Upper lobe of left lung (tissue), 6 donors: ENCODE results near the gene SP3. TPM values are rescaled to one million over a fixed set of nuclear protein-coding genes. Genes with fewer than 3 reads are reported as not detected.
A peak's percentile ranks its signal among the peaks of the same experiment; 100 is the strongest.

ENCODE experiments used
- ATAC-seq, 2 donors: fragments of 200-7000 bp; cut with Tn5 transposase; one replicate each; pipeline ENCODE4 v1.9.1; 2022; ENCODE audit warnings: mild to moderate bottlenecking in 2 of 2, moderate library complexity in 2 of 2; ENCODE audit not compliant: low FRiP score in 2 of 2
- DNase-seq, 2 donors: peaks; one replicate each; pipeline ENCODE4 v3.0.0-alpha.2; 2019 to 2020
- H3K27ac ChIP-seq, 4 donors: fragments of 200-600 bp; sonication (generic); one replicate each; pipeline ENCODE4 v1.5.1; 2016 to 2019
- H3K27me3 ChIP-seq, 4 donors: fragments of 200-600 bp; sonication (generic); one replicate each; pipeline ENCODE4 v1.5.1; 2017 to 2019
- H3K36me3 ChIP-seq, 4 donors: fragments of 200-600 bp; sonication (generic); one replicate each; pipeline ENCODE4 v1.5.1; 2016 to 2019
- H3K4me1 ChIP-seq, 4 donors: fragments of 200-600 bp; sonication (generic); one replicate each; pipeline ENCODE4 v1.5.1; 2018 to 2019
- H3K4me3 ChIP-seq, 4 donors: fragments of 200-600 bp; sonication (generic); one replicate each; pipeline ENCODE4 v1.5.1; 2017 to 2019; ENCODE audit warnings: mild to moderate bottlenecking in 2 of 4, moderate library complexity in 1 of 4
- H3K9me3 ChIP-seq, 4 donors: fragments of 200-600 bp; sonication (generic); one replicate each; pipeline ENCODE4 v1.5.1; 2018 to 2019
- EP300 ChIP-seq, 4 donors: sonication (generic); formaldehyde crosslinking; IDR thresholded peaks; one replicate each; pipeline ENCODE4 v1.5.1; 2017; ENCODE audit warnings: antibody characterized with exemption in 4 of 4, control low read depth in 2 of 4
- POLR2A ChIP-seq, 4 donors: fragments of 450-650 bp; IDR thresholded peaks; one replicate each; pipeline ENCODE4 v1.5.1; 2016 to 2017; ENCODE audit warnings: antibody characterized with exemption in 4 of 4, mild to moderate bottlenecking in 2 of 4
- POLR2AphosphoS5 ChIP-seq, 2 donors: sonication (generic); formaldehyde crosslinking; IDR thresholded peaks; one replicate each; pipeline ENCODE4 v1.5.1; 2017; ENCODE audit warnings: antibody characterized with exemption in 2 of 2
- WGBS, 2 donors: methylation state at CpG; one replicate each; pipeline ENCODE4 v1.1.5; 2017 to 2018; 5-methylcytosine and 5-hydroxymethylcytosine counted together
- total RNA-seq, 6 donors: library from RNA; depleted of rRNA in 4 of 6; stranded (reverse); fragments of >200 nt in 4 of 6; gene quantifications; one replicate each; pipeline versions ENCODE4 v1.1.0 to v1.2.1, GENCODE V29; 2016 to 2021
- TF ChIP-seq, protein P1 (sequence below), 6 experiments: fragments of 450-650 bp in 4 of 6; fragments of 200-600 bp in 2 of 6; sonication (generic) in 2 of 6; IDR thresholded peaks; one replicate each; pipeline ENCODE4 v1.5.1; 2016 to 2019; ENCODE audit warnings: antibody characterized with exemption in 6 of 6
- donor health status: DM: no; HTN: no; CAD: no; lungs with moderate emphysema.
- donor health status: DM: no; HTN: yes; CAD: no; lungs with severe emphysema.

Gene SP3
- total RNA-seq, 6 donors from 2014 or later = 37.0 to 139 (median 77.0) TPM

DNA sequence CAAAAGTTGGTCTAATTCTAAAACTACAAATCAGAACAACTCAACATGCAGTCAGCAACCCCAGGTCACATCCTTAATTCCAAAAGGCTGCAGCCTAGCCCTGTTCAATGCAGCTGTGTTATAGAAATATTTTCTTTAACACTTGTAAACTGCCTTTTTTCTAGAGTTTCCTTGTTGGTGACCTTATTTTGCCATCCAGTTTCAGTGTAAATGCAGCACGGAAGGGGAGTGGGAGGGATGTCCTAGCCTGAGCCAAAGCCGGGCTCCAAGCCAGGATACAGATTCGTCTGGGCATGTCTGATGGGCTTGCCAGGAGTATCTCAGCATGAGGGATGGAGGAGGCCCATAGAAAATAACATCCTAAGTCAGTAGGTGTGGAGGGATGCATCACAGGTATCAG is 17.7 kb upstream of the SP3 start:
- Histone ChIP-seq H3K27me3 (no peaks in the 10 kb centered on the region), H3K4me3 (no peak overlapping the region), H3K36me3 (no peaks in the 10 kb centered on the region), H3K9me3 (no peaks in the 10 kb centered on the region), H3K4me1 (peaks cover 0 to 20% (median 11%) of the 10 kb centered on the region in 4 donors), H3K27ac (no peak overlapping the region)
- no peak for TF ChIP-seq POLR2A (IDR thresholded peaks at IDR 0.05)
- TF ChIP-seq POLR2AphosphoS5 (IDR thresholded peaks at IDR 0.05) = no peak
- TF ChIP-seq, protein P1, sequence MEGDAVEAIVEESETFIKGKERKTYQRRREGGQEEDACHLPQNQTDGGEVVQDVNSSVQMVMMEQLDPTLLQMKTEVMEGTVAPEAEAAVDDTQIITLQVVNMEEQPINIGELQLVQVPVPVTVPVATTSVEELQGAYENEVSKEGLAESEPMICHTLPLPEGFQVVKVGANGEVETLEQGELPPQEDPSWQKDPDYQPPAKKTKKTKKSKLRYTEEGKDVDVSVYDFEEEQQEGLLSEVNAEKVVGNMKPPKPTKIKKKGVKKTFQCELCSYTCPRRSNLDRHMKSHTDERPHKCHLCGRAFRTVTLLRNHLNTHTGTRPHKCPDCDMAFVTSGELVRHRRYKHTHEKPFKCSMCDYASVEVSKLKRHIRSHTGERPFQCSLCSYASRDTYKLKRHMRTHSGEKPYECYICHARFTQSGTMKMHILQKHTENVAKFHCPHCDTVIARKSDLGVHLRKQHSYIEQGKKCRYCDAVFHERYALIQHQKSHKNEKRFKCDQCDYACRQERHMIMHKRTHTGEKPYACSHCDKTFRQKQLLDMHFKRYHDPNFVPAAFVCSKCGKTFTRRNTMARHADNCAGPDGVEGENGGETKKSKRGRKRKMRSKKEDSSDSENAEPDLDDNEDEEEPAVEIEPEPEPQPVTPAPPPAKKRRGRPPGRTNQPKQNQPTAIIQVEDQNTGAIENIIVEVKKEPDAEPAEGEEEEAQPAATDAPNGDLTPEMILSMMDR (IDR thresholded peaks at IDR 0.05) = no peak
- TF ChIP-seq EP300 (IDR thresholded peaks at IDR 0.05) = no peak
- ATAC-seq = peak in 1 of 2 donors; percentile 12
- WGBS, 2 donors = 41 to 58% methylated on average over 3 of the region's 3 CpGs
- DNase-seq = no peak

DNA sequence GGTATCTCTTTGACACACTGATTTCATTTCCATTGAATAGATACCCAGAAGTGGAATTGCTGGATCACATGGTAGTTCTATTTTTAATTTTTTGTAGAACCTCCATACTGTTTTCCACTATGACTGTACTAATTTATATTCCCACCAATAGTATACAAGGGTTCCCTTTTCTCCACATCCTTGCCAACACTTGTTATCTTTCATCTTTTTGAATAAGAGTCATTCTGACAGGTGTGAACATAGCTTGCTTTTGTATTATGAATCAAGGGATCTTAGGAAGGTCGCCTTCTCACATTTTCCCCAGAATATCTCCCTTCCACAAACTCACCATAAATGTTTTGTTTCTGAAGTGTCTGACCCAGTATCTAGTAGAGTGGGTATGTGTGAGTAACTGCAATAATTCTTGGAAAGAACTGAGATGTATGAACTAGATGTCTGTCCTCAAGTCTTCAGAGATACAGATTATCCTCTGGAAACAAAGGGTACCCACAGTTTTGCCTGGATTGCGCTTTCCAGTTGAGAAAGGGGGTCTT is 17.1 kb upstream of the SP3 start:
- Histone ChIP-seq H3K4me3 (no peak overlapping the region), H3K27ac (no peak overlapping the region), H3K27me3 (no peaks in the 10 kb centered on the region), H3K9me3 (no peaks in the 10 kb centered on the region), H3K36me3 (no peaks in the 10 kb centered on the region), H3K4me1 (peaks cover 0 to 18% (median 10%) of the 10 kb centered on the region in 4 donors)
- ATAC-seq = no peak
- 92 to 94% methylated on average over 2 of the region's 2 CpGs for WGBS, 2 donors
- no peak for DNase-seq
- TF ChIP-seq POLR2A (IDR thresholded peaks at IDR 0.05) = no peak
- TF ChIP-seq EP300 (IDR thresholded peaks at IDR 0.05) = no peak
- no peak for TF ChIP-seq POLR2AphosphoS5 (IDR thresholded peaks at IDR 0.05)
- TF ChIP-seq, protein P1 (IDR thresholded peaks at IDR 0.05) = no peak

DNA sequence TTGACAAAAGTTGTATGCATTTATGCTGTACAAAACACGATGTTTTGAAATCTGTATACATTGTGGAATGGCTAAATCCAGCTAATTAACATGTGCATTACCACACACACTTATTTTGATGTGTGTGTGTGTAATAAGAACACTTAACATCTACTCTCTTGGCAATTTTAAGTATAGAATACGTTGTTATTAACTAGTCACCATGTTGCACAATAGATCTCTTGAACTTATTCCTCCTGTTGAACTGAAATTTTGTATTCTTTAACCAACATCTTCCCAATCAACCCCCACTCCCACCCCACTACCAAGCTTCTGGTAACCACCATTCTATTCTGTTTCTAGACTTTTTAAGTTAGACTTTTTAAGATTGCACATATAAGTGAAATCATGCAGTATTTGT is 16.3 kb upstream of the SP3 start:
- no peaks in the 10 kb centered on the region for H3K36me3 ChIP-seq

DNA sequence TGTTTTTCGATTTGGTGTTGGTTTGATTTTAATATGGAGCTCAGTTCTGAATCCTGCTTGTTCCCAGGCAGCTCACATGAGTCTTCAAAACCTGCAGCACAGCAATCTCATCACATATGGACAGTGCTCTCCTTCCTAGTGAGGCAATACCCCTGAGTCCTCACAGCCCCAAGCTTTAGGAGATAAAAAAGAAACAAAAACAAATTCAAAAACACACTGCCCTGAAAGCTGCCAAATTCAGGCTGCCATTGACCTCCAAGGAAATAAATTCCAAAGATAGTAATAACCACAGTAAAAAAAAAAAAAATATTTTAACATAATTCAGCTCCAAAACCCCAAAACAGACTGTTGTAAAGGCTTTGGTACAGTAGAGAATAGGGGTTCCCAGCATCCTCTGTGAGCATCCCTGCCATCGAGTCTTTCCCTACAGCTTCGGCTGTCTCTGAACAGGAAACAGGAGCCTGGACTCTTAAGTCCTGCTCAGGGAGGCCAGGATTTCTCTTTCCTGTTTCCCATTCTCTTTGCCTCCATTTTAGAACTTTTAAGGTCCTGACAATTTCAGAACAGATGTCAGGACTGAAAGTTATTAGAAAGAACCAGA is 14.7 kb upstream of the SP3 start:
- Histone ChIP-seq H3K27me3 (no peaks in the 10 kb centered on the region), H3K9me3 (no peaks in the 10 kb centered on the region), H3K4me1 (peaks cover 0 to 9% (median under 1%) of the 10 kb centered on the region in 4 donors), H3K36me3 (no peaks in the 10 kb centered on the region), H3K27ac (no peak overlapping the region), H3K4me3 (no peak overlapping the region)
- ATAC-seq = peak in 1 of 2 donors; percentile 66
- DNase-seq = no peak
- TF ChIP-seq POLR2A (IDR thresholded peaks at IDR 0.05) (no peak), POLR2AphosphoS5 (IDR thresholded peaks at IDR 0.05) (no peak), EP300 (IDR thresholded peaks at IDR 0.05) (no peak)
- TF ChIP-seq, protein P1 (IDR thresholded peaks at IDR 0.05) = no peak
- WGBS, 2 donors = 67 to 70% methylated on average over 3 of the region's 3 CpGs

More for the DNA sequence above, 16.3 kb upstream of the SP3 start:
- no peak for DNase-seq
- no peak for ATAC-seq
- H3K4me1 ChIP-seq = peaks cover 0 to 16% (median 7%) of the 10 kb centered on the region in 4 donors
- H3K27ac ChIP-seq = no peak overlapping the region
- no peaks in the 10 kb centered on the region for H3K27me3 ChIP-seq
- H3K4me3 ChIP-seq = no peak overlapping the region
- H3K9me3 ChIP-seq = no peaks in the 10 kb centered on the region
- no peak for TF ChIP-seq EP300 (IDR thresholded peaks at IDR 0.05)
- no peak for TF ChIP-seq POLR2AphosphoS5 (IDR thresholded peaks at IDR 0.05)
- no peak for TF ChIP-seq POLR2A (IDR thresholded peaks at IDR 0.05)
- TF ChIP-seq, protein P1 (IDR thresholded peaks at IDR 0.05) = no peak
- 72 to 74% methylated on average over 2 of the region's 2 CpGs for WGBS, 2 donors

DNA sequence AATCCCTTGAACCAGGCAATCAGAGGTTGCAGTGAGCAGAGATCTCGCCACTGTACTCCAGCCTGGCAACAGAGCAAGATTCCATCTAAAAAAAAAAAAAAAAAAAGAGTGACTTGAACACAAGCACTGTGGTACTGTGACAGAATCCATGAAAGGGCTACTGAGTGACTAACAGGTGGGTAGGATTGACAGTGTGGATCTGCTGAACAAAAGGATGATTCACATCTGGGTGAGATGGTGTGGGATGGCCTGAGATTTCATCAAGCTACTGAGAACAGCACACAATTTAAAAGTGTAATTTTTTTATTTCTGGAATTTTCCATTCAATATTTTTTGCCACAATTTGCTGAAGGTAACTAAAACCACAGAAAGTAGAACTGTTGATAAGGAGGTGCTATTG is 13.3 kb upstream of the SP3 start:
- no peak for ATAC-seq
- TF ChIP-seq, protein P1 (IDR thresholded peaks at IDR 0.05) = no peak
- TF ChIP-seq POLR2AphosphoS5 (IDR thresholded peaks at IDR 0.05) = no peak
- TF ChIP-seq EP300 (IDR thresholded peaks at IDR 0.05) = no peak
- TF ChIP-seq POLR2A (IDR thresholded peaks at IDR 0.05) = no peak
- Histone ChIP-seq H3K4me1 (peaks cover 0 to 9% (median 0%) of the 10 kb centered on the region in 4 donors), H3K27ac (no peak overlapping the region), H3K9me3 (no peaks in the 10 kb centered on the region), H3K36me3 (no peaks in the 10 kb centered on the region), H3K4me3 (no peak overlapping the region), H3K27me3 (no peaks in the 10 kb centered on the region)
- 97 to 100% methylated on average over 1 of the region's 1 CpG for WGBS, 2 donors
- DNase-seq = no peak
